Colonic mucosa (tissue), 4 donors: ENCODE results near the gene NEMP1. TPM values are rescaled to one million over a fixed set of nuclear protein-coding genes. Genes with fewer than 3 reads are reported as not detected.
A peak's percentile ranks its signal among the peaks of the same experiment; 100 is the strongest.
"Not testable (repeated sequence)": the region's sequence is repeated elsewhere in the genome, so short reads cannot be mapped to it uniquely, and the experiment has no call there.

Experiments used
- DNase-seq: peaks from one replicate; pipeline ENCODE4 v3.0.0-alpha.2; 2020
- H3K27ac ChIP-seq: fragments of 200-600 bp; one replicate; pipeline ENCODE4 v1.8.0; 2021
- H3K27me3 ChIP-seq: fragments of 200-600 bp; one replicate; pipeline ENCODE4 v1.8.0; 2021
- H3K36me3 ChIP-seq: fragments of 200-600 bp; one replicate; pipeline ENCODE4 v1.8.0; 2021
- H3K4me1 ChIP-seq: fragments of 200-600 bp; one replicate; pipeline ENCODE4 v1.8.0; 2021; ENCODE audit warnings: mild to moderate bottlenecking
- H3K4me3 ChIP-seq: fragments of 200-600 bp; one replicate; pipeline ENCODE4 v1.8.0; 2021
- H3K9ac ChIP-seq, 2 donors: one replicate each; pipeline ENCODE4 v1.7.0; 2013; ENCODE audit warnings: control low read depth in 2 of 2, low read depth in 2 of 2, low read length in 2 of 2
- H3K9me3 ChIP-seq: fragments of 200-600 bp; one replicate; pipeline ENCODE4 v1.8.0; 2021
- intact Hi-C: fragments of 100-400 bp; cut with DNase I; formaldehyde crosslinking; loops from one replicate; pipeline ENCODE4 v1.14.1; 2022
- total RNA-seq, 2 donors: library from RNA; stranded (reverse); fragmentation: NEBNext Ultra II Directional in 1 of 2; extraction: Animal tissue kit (Norgen Biotek cat#: 25700) in 1 of 2; gene quantifications; one replicate each; pipeline ENCODE4 v1.2.1, GENCODE V29; 2021
- TF ChIP-seq, protein P1 (sequence below): fragments of 200-600 bp; IDR thresholded peaks from one replicate; pipeline ENCODE4 v1.8.0; 2022; ENCODE audit warnings: antibody characterized with exemption, mild to moderate bottlenecking
- donor health status: healthy.
- donor health status: DM: no; HTN: no; CAD: no.
- donor health status: DM: no; HTN: no; CAD: no.

Gene NEMP1
- total RNA-seq, 2 donors from 2014 or later = 7.3 to 21.1 TPM

DNA sequence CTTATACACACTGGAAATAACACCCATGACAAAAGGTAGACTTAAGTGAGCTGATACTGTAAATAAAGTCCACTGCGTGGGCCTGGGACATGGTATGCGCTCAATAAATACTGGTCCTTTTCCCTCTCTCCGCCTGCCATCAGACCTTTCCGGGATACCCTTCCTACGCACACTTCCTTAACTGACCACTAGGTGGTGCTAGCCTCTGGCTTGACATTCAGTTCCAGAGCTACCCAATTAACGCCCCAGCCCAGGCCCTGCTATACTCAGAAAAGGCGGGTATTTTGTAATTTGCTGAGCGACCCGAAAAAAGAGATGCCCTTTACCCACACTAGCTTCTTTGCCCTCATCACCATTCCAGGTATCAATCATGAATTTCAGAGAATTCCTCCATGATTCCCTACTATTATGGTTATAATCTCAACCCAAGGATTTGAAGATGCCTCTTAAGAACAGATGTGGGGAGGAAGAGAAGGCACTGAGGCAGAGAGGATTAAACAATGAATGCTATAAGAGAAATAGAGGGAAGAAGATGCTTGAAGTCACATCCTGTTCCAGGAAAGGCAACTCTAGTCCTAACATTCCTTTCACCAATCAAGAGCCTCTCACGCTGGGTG is 45.8 kb upstream of the NEMP1 start:
- no peak overlapping the region for H3K27ac ChIP-seq
- H3K36me3 ChIP-seq = no peaks in the 10 kb centered on the region
- peaks cover 5% of the 10 kb centered on the region for H3K4me1 ChIP-seq
- no peaks in the 10 kb centered on the region for H3K9me3 ChIP-seq
- DNase-seq = peak; percentile 89
- TF ChIP-seq, protein P1, sequence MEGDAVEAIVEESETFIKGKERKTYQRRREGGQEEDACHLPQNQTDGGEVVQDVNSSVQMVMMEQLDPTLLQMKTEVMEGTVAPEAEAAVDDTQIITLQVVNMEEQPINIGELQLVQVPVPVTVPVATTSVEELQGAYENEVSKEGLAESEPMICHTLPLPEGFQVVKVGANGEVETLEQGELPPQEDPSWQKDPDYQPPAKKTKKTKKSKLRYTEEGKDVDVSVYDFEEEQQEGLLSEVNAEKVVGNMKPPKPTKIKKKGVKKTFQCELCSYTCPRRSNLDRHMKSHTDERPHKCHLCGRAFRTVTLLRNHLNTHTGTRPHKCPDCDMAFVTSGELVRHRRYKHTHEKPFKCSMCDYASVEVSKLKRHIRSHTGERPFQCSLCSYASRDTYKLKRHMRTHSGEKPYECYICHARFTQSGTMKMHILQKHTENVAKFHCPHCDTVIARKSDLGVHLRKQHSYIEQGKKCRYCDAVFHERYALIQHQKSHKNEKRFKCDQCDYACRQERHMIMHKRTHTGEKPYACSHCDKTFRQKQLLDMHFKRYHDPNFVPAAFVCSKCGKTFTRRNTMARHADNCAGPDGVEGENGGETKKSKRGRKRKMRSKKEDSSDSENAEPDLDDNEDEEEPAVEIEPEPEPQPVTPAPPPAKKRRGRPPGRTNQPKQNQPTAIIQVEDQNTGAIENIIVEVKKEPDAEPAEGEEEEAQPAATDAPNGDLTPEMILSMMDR = peak; percentile 96
- no peaks in the 10 kb centered on the region for H3K27me3 ChIP-seq
- intact Hi-C loops = loop anchor here (2.0 kb wide), 1 partner anchor 58 kb away; no protein-coding TSS in a partner anchor
- peak overlapping the region in 1 of 2 donors; percentile 9 for H3K9ac ChIP-seq
- no peak overlapping the region for H3K4me3 ChIP-seq

DNA sequence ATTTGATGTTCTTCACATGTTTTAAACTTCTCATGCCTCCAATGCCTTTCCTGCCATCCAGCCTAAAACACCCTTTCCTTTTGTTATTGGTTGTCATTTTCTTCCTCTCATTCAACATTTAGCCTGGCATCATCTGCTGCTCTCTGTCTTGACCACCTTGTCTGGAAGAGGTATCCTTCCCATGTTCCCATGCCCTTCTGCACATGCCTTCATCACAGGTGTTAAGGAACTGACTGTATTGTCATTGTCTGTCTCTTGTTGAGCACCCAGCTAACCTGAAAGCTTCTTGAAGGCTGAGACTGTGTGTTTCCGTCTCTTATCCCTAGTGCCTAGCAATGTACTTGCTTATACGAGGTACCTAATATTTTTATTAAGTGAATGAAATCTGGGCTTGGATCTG is 45.2 kb upstream of the NEMP1 start:
- no peak for DNase-seq
- no peaks in the 10 kb centered on the region for H3K27me3 ChIP-seq
- H3K9ac ChIP-seq = no peak overlapping the region
- intact Hi-C loops = loop anchor here (2.0 kb wide), 1 partner anchor 59 kb away; no protein-coding TSS in a partner anchor
- H3K9me3 ChIP-seq = no peaks in the 10 kb centered on the region
- H3K27ac ChIP-seq = no peak overlapping the region
- no peak overlapping the region for H3K4me3 ChIP-seq
- no peaks in the 10 kb centered on the region for H3K36me3 ChIP-seq
- peaks cover 5% of the 10 kb centered on the region for H3K4me1 ChIP-seq
- TF ChIP-seq, protein P1 = no peak

DNA sequence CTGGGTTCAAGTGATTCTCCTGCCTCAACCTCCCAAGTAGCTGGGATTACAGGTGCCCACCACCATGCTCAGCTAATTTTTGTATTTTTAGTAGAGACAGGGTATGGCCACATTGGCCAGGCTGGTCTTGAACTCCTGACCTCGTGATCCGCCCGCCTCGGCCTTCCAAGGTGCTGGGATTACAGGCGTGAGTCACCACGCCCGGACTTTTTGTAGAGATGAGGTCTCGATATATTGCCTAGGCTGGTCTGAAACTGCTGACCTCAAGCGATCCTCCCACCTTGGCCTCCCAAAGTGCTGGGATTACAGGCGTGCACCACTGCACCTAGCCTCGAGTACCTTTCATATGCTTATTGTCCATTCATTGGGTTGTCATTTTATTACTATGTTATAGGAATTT is 42.1 kb upstream of the NEMP1 start:
- H3K36me3 ChIP-seq, H3K9ac ChIP-seq, H3K9me3 ChIP-seq, H3K4me3 ChIP-seq, H3K27ac ChIP-seq, intact Hi-C loops, DNase-seq, H3K27me3 ChIP-seq, H3K4me1 ChIP-seq: not testable (repeated sequence)

DNA sequence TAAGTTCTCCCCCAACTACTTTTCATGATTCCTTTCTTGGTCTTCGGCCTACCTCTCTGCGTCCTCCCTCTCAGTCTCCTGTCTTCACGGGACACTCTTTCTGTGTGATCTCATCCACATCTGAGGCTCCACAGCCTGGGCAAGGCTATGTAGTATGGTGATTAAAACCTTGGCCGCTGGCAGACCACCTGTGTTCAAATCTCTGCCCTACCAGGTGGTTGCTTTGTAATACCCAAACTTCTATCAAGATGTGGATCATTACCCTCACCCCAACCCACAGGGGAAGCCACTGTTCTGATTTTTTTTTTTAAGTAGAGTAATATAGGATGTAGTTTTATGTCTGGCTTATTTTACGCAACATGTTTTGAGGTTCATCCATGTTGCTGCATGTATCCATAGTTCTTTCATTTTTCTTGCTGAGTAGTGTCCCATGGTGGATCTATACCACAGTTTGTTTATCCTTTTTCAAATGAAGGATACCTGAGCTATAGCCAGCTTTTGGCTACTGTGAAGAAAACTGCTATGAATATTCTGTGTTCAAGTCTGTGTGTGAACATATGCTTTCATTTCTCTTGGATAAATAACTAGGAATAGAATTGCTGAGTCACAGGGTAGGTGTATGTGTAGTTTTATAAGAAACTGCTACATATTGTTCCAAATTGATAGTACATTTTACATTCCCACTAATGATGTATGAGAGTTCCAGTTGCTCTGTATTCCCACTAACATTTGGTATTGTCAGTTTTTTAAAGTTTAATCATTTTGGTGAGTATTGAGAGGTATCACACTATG is 40.9 kb upstream of the NEMP1 start:
- DNase-seq = no peak
- H3K9me3 ChIP-seq = no peaks in the 10 kb centered on the region
- no peak overlapping the region for H3K9ac ChIP-seq
- no peaks in the 10 kb centered on the region for H3K4me1 ChIP-seq
- H3K27me3 ChIP-seq = no peaks in the 10 kb centered on the region
- no peak overlapping the region for H3K4me3 ChIP-seq
- no peak overlapping the region for H3K27ac ChIP-seq
- intact Hi-C loops = loop anchor here (10.0 kb wide), 1 partner anchor 285 kb away; no protein-coding TSS in a partner anchor
- H3K36me3 ChIP-seq = no peaks in the 10 kb centered on the region
- TF ChIP-seq, protein P1 = no peak

DNA sequence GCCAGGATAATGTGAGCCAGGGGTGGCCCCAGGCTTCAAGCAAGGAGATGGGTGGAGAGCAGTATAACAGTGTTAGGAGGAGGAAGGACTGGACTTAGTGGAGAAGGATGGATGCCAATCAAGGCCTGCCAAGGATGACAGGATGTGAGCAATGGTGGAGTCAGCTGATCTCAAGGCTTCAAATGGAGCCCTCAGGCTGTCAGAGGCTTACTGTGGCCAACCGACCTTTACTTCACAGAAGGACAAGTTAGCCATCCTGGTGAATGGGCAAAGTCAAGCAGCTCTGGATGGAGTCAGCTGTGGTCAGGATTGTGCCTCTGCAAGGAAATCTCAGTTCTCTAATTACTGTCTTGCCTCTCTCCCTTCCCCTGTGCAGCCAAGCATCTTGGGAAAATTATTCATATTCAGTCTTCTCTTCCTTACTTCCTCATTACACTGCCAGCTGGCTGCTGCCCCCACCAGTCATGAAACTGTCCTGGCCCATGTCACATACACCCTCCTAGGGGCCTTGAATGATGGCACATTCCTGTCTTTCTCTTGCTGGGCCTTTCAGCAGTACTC is 40.2 kb upstream of the NEMP1 start:
- Histone ChIP-seq H3K36me3 (no peaks in the 10 kb centered on the region), H3K9ac (no peak overlapping the region), H3K4me3 (no peak overlapping the region), H3K9me3 (no peaks in the 10 kb centered on the region), H3K27me3 (no peaks in the 10 kb centered on the region), H3K4me1 (no peaks in the 10 kb centered on the region), H3K27ac (no peak overlapping the region)
- intact Hi-C loops = loop anchor here (10.0 kb wide), 1 partner anchor 284 kb away; no protein-coding TSS in a partner anchor
- TF ChIP-seq, protein P1 = no peak
- peak; percentile 22 for DNase-seq
